Measurements from ENCODE around the gene ITGB1BP1.
"Not testable (repeated sequence)": the region's sequence is repeated elsewhere in the genome, so short reads cannot be mapped to it uniquely, and the experiment has no call there.

ITGB1BP1 gene

GRCh38 chr2:9400268-9401058 is 22.9 kb downstream of the ITGB1BP1 start:
- H3K4me1 ChIP-seq (ENCODE audit: control insufficient read depth in 1 of 2, insufficient read depth in 1 of 2, low read depth in 1 of 2, low read length in 1 of 2): no peaks in the 10 kb centered on the region
- H3K27ac ChIP-seq: no peak overlapping the region
- H3K36me3 ChIP-seq: no peaks in the 10 kb centered on the region

DNA sequence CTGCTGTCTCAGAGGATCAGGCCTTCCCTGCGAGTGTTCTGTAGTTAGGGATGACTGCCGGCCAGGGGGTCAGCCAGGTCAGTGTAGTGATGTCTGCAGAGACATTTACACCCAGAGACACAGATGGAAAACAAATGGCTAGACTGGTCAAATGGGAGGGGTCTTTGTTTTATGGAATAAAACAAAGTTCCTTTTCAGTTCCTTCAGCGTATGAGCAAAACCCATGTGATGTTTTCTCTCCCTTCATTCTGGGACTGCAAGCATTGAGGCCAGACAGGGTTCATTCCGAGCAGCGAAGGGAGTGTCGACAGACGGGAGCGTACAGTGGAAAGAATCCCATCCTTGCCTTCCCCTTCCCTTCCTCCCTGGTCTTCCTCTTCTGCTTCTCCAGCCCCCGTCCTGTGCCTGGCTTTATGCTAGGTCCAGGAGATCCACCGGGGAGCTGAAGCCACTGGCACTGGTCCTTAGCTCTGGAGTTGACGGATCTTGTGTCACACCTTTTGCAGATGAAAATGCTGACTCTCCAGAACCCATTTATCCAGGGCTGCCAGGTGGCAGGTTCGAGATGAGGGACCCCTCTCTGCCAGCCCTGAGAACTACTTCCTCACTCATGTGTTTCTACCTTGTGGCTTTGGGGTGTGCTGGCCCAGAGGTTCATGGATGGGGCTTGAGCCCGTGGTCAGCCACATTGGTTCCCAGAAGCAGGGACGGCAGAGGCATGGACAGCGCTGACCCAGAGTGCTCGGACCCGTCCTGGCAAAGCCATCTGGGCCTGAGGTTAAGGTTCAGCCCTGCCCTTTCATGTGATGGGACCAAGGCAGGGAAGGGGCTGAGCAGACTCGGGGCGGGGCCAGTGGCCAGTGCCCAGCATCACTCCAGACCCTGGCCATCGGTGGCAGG is 24.2 kb downstream of the ITGB1BP1 start:
- TF ChIP-seq CTCF (IDR thresholded peaks at IDR 0.05): no peak
- H3K36me3 ChIP-seq: no peaks in the 10 kb centered on the region
- no peaks in the 10 kb centered on the region for H3K9me3 ChIP-seq
- no peak overlapping the region for H3K27ac ChIP-seq
- no peaks in the 10 kb centered on the region for H3K27me3 ChIP-seq
- no peaks in the 10 kb centered on the region for H3K4me1 ChIP-seq (ENCODE audit: control insufficient read depth in 1 of 2, insufficient read depth in 1 of 2, low read depth in 1 of 2, low read length in 1 of 2)
- H3K4me3 ChIP-seq (ENCODE audit: low read depth in 1 of 2, low read length in 1 of 2): no peak overlapping the region

More at GRCh38 chr2:9400268-9401058, 22.9 kb downstream of the ITGB1BP1 start:
- H3K4me3 ChIP-seq (ENCODE audit: low read depth in 1 of 2, low read length in 1 of 2): no peak overlapping the region
- TF ChIP-seq CTCF (IDR thresholded peaks at IDR 0.05): no peak
- no peaks in the 10 kb centered on the region for H3K27me3 ChIP-seq
- no peaks in the 10 kb centered on the region for H3K9me3 ChIP-seq

- H3K9me3 ChIP-seq; H3K27me3 ChIP-seq; H3K27ac ChIP-seq; H3K4me3 ChIP-seq (ENCODE audit: low read depth in 1 of 2, low read length in 1 of 2); H3K36me3 ChIP-seq; H3K4me1 ChIP-seq (ENCODE audit: control insufficient read depth in 1 of 2, insufficient read depth in 1 of 2, low read depth in 1 of 2, low read length in 1 of 2): not testable (repeated sequence)
These were observed 25.1 kb downstream of the ITGB1BP1 start for GRCh38 chr2:9398251-9398650.

- H3K27me3 ChIP-seq: no peaks in the 10 kb centered on the region
- H3K4me1 ChIP-seq (ENCODE audit: control insufficient read depth in 1 of 2, insufficient read depth in 1 of 2, low read depth in 1 of 2, low read length in 1 of 2): no peaks in the 10 kb centered on the region
- no peak overlapping the region for H3K4me3 ChIP-seq (ENCODE audit: low read depth in 1 of 2, low read length in 1 of 2)
- no peak for TF ChIP-seq CTCF (IDR thresholded peaks at IDR 0.05)
- no peak overlapping the region for H3K27ac ChIP-seq
- no peaks in the 10 kb centered on the region for H3K36me3 ChIP-seq
- no peaks in the 10 kb centered on the region for H3K9me3 ChIP-seq
These were observed 26.1 kb downstream of the ITGB1BP1 start for GRCh38 chr2:9397201-9397600.

- no peak for TF ChIP-seq CTCF (IDR thresholded peaks at IDR 0.05)
- Histone ChIP-seq H3K27ac (no peak overlapping the region), H3K4me1 (ENCODE audit: control insufficient read depth in 1 of 2, insufficient read depth in 1 of 2, low read depth in 1 of 2, low read length in 1 of 2) (no peaks in the 10 kb centered on the region), H3K9me3 (no peaks in the 10 kb centered on the region), H3K4me3 (ENCODE audit: low read depth in 1 of 2, low read length in 1 of 2) (no peak overlapping the region), H3K27me3 (no peaks in the 10 kb centered on the region), H3K36me3 (no peaks in the 10 kb centered on the region)
These were observed 28.5 kb downstream of the ITGB1BP1 start for GRCh38 chr2:9394816-9395215.

Data from neutrophil (primary cell).